T-helper 9 cell (primary cell): ENCODE results near the gene SH3D21.
A peak's percentile ranks its signal among the peaks of the same experiment; 100 is the strongest.

Source experiments
- DNase-seq: peaks from one replicate; pipeline ENCODE4 v3.0.0-alpha.2; 2020

The SH3D21 gene

GRCh38 chr1:36303650-36304360, 2.4 kb upstream of the SH3D21 start:
- DNase-seq, result no peak

- DNase-seq, result no peak
These were observed 1.6 kb upstream of the SH3D21 start for GRCh38 chr1:36304521-36304920.

GRCh38 chr1:36304970-36305914, 926 bp upstream of the SH3D21 start:
- DNase-seq, result no peak

GRCh38 chr1:36305915-36306209, 306 bp upstream of the SH3D21 start:
- no peak for DNase-seq

GRCh38 chr1:36306902-36307456, 811 bp downstream of the SH3D21 start:
- DNase-seq, result peak; percentile 91

- no peak for DNase-seq
These were observed 1.6 kb downstream of the SH3D21 start for GRCh38 chr1:36307601-36308330.

- no peak for DNase-seq
These were observed 3.2 kb downstream of the SH3D21 start for GRCh38 chr1:36309397-36309796.

GRCh38 chr1:36320291-36320761, 14.2 kb downstream of the SH3D21 start:
- no peak for DNase-seq

GRCh38 chr1:36320767-36321118, 14.6 kb downstream of the SH3D21 start:
- DNase-seq, result no peak

GRCh38 chr1:36321119-36321951, 15.2 kb downstream of the SH3D21 start:
- no peak for DNase-seq

GRCh38 chr1:36322041-36322785, 16.0 kb downstream of the SH3D21 start:
- DNase-seq, result no peak

- peak; percentile 23 for DNase-seq
These were observed 16.8 kb downstream of the SH3D21 start for GRCh38 chr1:36322786-36323635.

- peak; percentile 29 for DNase-seq
These were observed 17.6 kb downstream of the SH3D21 start, which contains the start of gene EVA1B for GRCh38 chr1:36323636-36324352. TSS of gene EVA1B (minus strand) at chr1:36323645. CDS start at chr1:36323037, 608 bp downstream.

GRCh38 chr1:36324353-36324703, 18.2 kb downstream of the SH3D21 start:
- DNase-seq, result no peak

GRCh38 chr1:36326499-36326898, 20.3 kb downstream of the SH3D21 start:
- no peak for DNase-seq

GRCh38 chr1:36327421-36328087, 21.4 kb downstream of the SH3D21 start:
- no peak for DNase-seq

- no peak for DNase-seq
These were observed 21.9 kb downstream of the SH3D21 start for GRCh38 chr1:36328088-36328480.

GRCh38 chr1:36328713-36329112, 22.5 kb downstream of the SH3D21 start:
- DNase-seq, result no peak

GRCh38 chr1:36329817-36330216, 23.6 kb downstream of the SH3D21 start:
- DNase-seq, result no peak
